NT2/D1 (cell line): ENCODE data around the gene ACOX3.

Experiments
- SUZ12 ChIP-seq: IDR thresholded peaks from 2 replicates; pipeline ENCODE4 v1.6.1; 2011; ENCODE audit not compliant: insufficient read length, insufficient read depth; ENCODE audit errors: extremely low read depth
- ZNF274 ChIP-seq: IDR thresholded peaks from 2 replicates; pipeline ENCODE4 v1.6.1; 2011; ENCODE audit warnings: mild to moderate bottlenecking, low read depth, low read length

GRCh38 chr4:8440492-8441311 is at the start of gene ACOX3, which contains the start of gene TRMT44:
- TF ChIP-seq SUZ12 (no peak), ZNF274 (no peak)
